Astrocyte (in vitro differentiated cells and primary cell): Measurements from ENCODE around the gene VEGFD.

Experiments used
- CTCF ChIP-seq: IDR thresholded peaks from 2 replicates; pipeline ENCODE4 v1.5.1; 2011; ENCODE audit warnings: low read depth, mild to moderate bottlenecking, inconsistent platforms, low read length, moderate library complexity; ENCODE audit not compliant: insufficient read depth
- EZH2 ChIP-seq: IDR thresholded peaks from 2 replicates; pipeline ENCODE4 v1.6.1; 2012; ENCODE audit warnings: mild to moderate bottlenecking, low read length, inconsistent platforms; ENCODE audit not compliant: insufficient read depth

GRCh38 chrX:15373976-15374375 is 10.2 kb downstream of the VEGFD start:
- no peak for TF ChIP-seq CTCF
- no peak for TF ChIP-seq EZH2
